ENCODE data around the gene RTP3.

Gene RTP3

GRCh38 chr3:46497556-46498265, at the start of gene RTP3:
TSS of gene RTP3 (plus strand) at chr3:46497976. CDS start at chr3:46498063, 87 bp downstream.
- no peak for DNase-seq

- no peak for DNase-seq
Observed at GRCh38 chr3:46448721-46449120, 49.1 kb upstream of the RTP3 start.

GRCh38 chr3:46449755-46450552, 47.8 kb upstream of the RTP3 start:
- DNase-seq: peak; percentile 4

- DNase-seq: no peak
Observed at GRCh38 chr3:46453526-46454208, 44.1 kb upstream of the RTP3 start.

GRCh38 chr3:46454209-46454595, 43.6 kb upstream of the RTP3 start:
- no peak for DNase-seq

GRCh38 chr3:46454606-46455005, 43.2 kb upstream of the RTP3 start:
- DNase-seq: no peak

- no peak for DNase-seq
Observed at GRCh38 chr3:46455231-46456115, 42.3 kb upstream of the RTP3 start.

- DNase-seq: no peak
Observed at GRCh38 chr3:46456118-46456517, 41.7 kb upstream of the RTP3 start.

GRCh38 chr3:46460051-46460450, 37.7 kb upstream of the RTP3 start:
- no peak for DNase-seq

- DNase-seq: no peak
Observed at GRCh38 chr3:46462111-46462510, 35.7 kb upstream of the RTP3 start.

GRCh38 chr3:46462511-46462910, 35.3 kb upstream of the RTP3 start:
- DNase-seq: no peak

- no peak for DNase-seq
Observed at GRCh38 chr3:46463120-46463867, 34.5 kb upstream of the RTP3 start.

- DNase-seq: no peak
Observed at GRCh38 chr3:46463868-46464241, 33.9 kb upstream of the RTP3 start.

- DNase-seq: no peak
Observed at GRCh38 chr3:46464326-46465195, 33.2 kb upstream of the RTP3 start, which contains the start of gene LTF. TSS of gene LTF (minus strand) at chr3:46464905. CDS start at chr3:46464867, 38 bp downstream.

GRCh38 chr3:46465196-46465520, 32.6 kb upstream of the RTP3 start:
- DNase-seq: no peak

GRCh38 chr3:46466273-46466672, 31.5 kb upstream of the RTP3 start:
- no peak for DNase-seq

GRCh38 chr3:46466871-46467403, 30.8 kb upstream of the RTP3 start:
- no peak for DNase-seq

GRCh38 chr3:46467562-46467961, 30.2 kb upstream of the RTP3 start:
- DNase-seq: no peak

GRCh38 chr3:46468753-46469600, 28.8 kb upstream of the RTP3 start:
- DNase-seq: no peak
